Left renal cortex interstitium (tissue), 4 donors: ENCODE data around the gene PBX3. TPM values are rescaled to one million over a fixed set of nuclear protein-coding genes. Genes with fewer than 3 reads are reported as not detected.

ENCODE experiments used
- DNase-seq, 4 donors: peaks; one replicate each; pipeline ENCODE4 v3.0.0-alpha.2; 2013; ENCODE audit warnings: low read depth in 4 of 4, low spot score in 2 of 4, missing footprints in 1 of 4
- polyA plus RNA-seq, 4 donors: library from polyadenylated mRNA; unstranded; fragments of 120-200 nt; gene quantifications; one replicate each; pipeline ENCODE4 v1.2.1, GENCODE V29; 2013; ENCODE audit not compliant: insufficient read length in 4 of 4

Gene PBX3
- 10 to 100 TPM; 27.0 to 30.7 (median 28.9) TPM for polyA plus RNA-seq

- no peak for DNase-seq
These were observed at the start of gene PBX3 for GRCh38 chr9:125747053-125747764. TSS of gene PBX3 (plus strand) at chr9:125747373.

- DNase-seq, result no peak
These were observed 47.3 kb upstream of the PBX3 start for GRCh38 chr9:125699870-125700269.

- no peak for DNase-seq
These were observed 46.4 kb upstream of the PBX3 start for GRCh38 chr9:125700791-125701190.

GRCh38 chr9:125701351-125701750 lies 45.8 kb upstream of the PBX3 start:
- DNase-seq, result no peak

- no peak for DNase-seq
These were observed 43.5 kb upstream of the PBX3 start for GRCh38 chr9:125703662-125704061.

GRCh38 chr9:125705893-125706292 lies 41.3 kb upstream of the PBX3 start:
- no peak for DNase-seq

- peak; percentile 58 to 91 (median 80) for DNase-seq
These were observed 40.3 kb upstream of the PBX3 start, which contains the start of gene MAPKAP1 for GRCh38 chr9:125706651-125707471. TSS of gene MAPKAP1 (minus strand) at chr9:125707208. CDS start at chr9:125672574, 34,634 bp downstream.

- DNase-seq, result no peak
These were observed 39.7 kb upstream of the PBX3 start for GRCh38 chr9:125707472-125707804.

- no peak for DNase-seq
These were observed 20.6 kb upstream of the PBX3 start for GRCh38 chr9:125726456-125727132.

GRCh38 chr9:125730168-125730567 lies 17.0 kb upstream of the PBX3 start:
- DNase-seq, result no peak

GRCh38 chr9:125732562-125732961 lies 14.6 kb upstream of the PBX3 start:
- no peak for DNase-seq

- no peak for DNase-seq
These were observed 7.7 kb upstream of the PBX3 start for GRCh38 chr9:125739436-125739835.

- DNase-seq, result no peak
These were observed 4.5 kb upstream of the PBX3 start for GRCh38 chr9:125742657-125743056.

GRCh38 chr9:125743682-125744428 lies 3.3 kb upstream of the PBX3 start:
- no peak for DNase-seq

GRCh38 chr9:125744616-125745015 lies 2.6 kb upstream of the PBX3 start:
- DNase-seq, result no peak

- DNase-seq, result no peak
These were observed 2.2 kb upstream of the PBX3 start for GRCh38 chr9:125745018-125745417.

GRCh38 chr9:125745682-125746016 lies 1.5 kb upstream of the PBX3 start:
- DNase-seq, result no peak

- peak in 3 of 4 donors; percentile 76 to 89 (median 78) for DNase-seq
These were observed 978 bp upstream of the PBX3 start for GRCh38 chr9:125746017-125746773.

GRCh38 chr9:125746774-125747052 lies 460 bp upstream of the PBX3 start:
- no peak for DNase-seq

- no peak for DNase-seq
These were observed 732 bp downstream of the PBX3 start for GRCh38 chr9:125747765-125748445.
